22Rv1 (cell line): Measurements from ENCODE around the gene TOP3A.

ENCODE experiments used
- ZFX ChIP-seq: fragments of 450-650 bp; IDR thresholded peaks from 2 replicates; pipeline ENCODE4 v1.6.1; 2017; ENCODE audit warnings: antibody characterized with exemption, borderline replicate concordance
- TF ChIP-seq, protein P1 (sequence below): fragments of 450-650 bp; IDR thresholded peaks from 2 replicates; pipeline ENCODE4 v1.5.1; 2017; ENCODE audit warnings: mild to moderate bottlenecking

GRCh38 chr17:18256351-18256750 is 58.4 kb downstream of the TOP3A start:
- TF ChIP-seq, protein P1, sequence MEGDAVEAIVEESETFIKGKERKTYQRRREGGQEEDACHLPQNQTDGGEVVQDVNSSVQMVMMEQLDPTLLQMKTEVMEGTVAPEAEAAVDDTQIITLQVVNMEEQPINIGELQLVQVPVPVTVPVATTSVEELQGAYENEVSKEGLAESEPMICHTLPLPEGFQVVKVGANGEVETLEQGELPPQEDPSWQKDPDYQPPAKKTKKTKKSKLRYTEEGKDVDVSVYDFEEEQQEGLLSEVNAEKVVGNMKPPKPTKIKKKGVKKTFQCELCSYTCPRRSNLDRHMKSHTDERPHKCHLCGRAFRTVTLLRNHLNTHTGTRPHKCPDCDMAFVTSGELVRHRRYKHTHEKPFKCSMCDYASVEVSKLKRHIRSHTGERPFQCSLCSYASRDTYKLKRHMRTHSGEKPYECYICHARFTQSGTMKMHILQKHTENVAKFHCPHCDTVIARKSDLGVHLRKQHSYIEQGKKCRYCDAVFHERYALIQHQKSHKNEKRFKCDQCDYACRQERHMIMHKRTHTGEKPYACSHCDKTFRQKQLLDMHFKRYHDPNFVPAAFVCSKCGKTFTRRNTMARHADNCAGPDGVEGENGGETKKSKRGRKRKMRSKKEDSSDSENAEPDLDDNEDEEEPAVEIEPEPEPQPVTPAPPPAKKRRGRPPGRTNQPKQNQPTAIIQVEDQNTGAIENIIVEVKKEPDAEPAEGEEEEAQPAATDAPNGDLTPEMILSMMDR: no peak
- no peak for TF ChIP-seq ZFX
